ENCODE measurements around the gene KRT33B. TPM values are rescaled to one million over a fixed set of nuclear protein-coding genes. Genes with fewer than 3 reads are reported as not detected.

Gene KRT33B
- total and polyA plus RNA-seq, 2 of the 8 experiments (the other 6 are each of a cell fraction or from before 2014, with no cell fraction given): not detected

- Histone ChIP-seq H3K56ac (replicated peaks; ENCODE audit: insufficient read length, low read depth, low read length) (no peak overlapping the region), H3K23me2 (ENCODE audit: low read depth, low read length) (no peaks in the 10 kb centered on the region), H3K79me1 (ENCODE audit: low read depth, low read length) (no peaks in the 10 kb centered on the region), H2BK12ac (ENCODE audit: low read depth, low read length) (no peak overlapping the region), H3K14ac (ENCODE audit: insufficient read length) (no peak overlapping the region), H3K4me2 (ENCODE audit: insufficient read depth in 1 of 2, low read depth in 2 of 2, low read length in 2 of 2) (no peak overlapping the region), H3K4ac (replicated peaks; ENCODE audit: insufficient read length, low read depth, low read length) (no peak overlapping the region), H3K36me3 (ENCODE audit: control insufficient read depth in 2 of 4, insufficient read depth in 4 of 4, low read length in 3 of 4) (no peaks in the 10 kb centered on the region), H3K27me3 (replicated peaks in 1 of 4; ENCODE audit: control insufficient read depth in 3 of 4, extremely low read depth in 1 of 4, insufficient read depth in 3 of 4, low read length in 3 of 4) (no peaks in the 10 kb centered on the region), H3K9ac (replicated peaks in 1 of 4; ENCODE audit: extremely low read depth in 1 of 4, low read depth in 3 of 4, low read length in 3 of 4) (no peak overlapping the region), H4K91ac (replicated peaks; ENCODE audit: insufficient read length, low read length) (no peak overlapping the region), H2BK120ac (replicated peaks; ENCODE audit: low read depth, low read length) (no peak overlapping the region), H3K23ac (ENCODE audit: insufficient read length) (no peak overlapping the region), H2AK5ac (ENCODE audit: low read depth, low read length) (no peak overlapping the region), H2AFZ (ENCODE audit: low read length) (no peak overlapping the region), H4K8ac (ENCODE audit: extremely low read depth, insufficient read depth, low read length) (no peak overlapping the region), H4K20me1 (replicated peaks in 1 of 2; ENCODE audit: control insufficient read depth in 1 of 2, insufficient read depth in 2 of 2, low read length in 2 of 2) (no peaks in the 10 kb centered on the region), H3K79me2 (ENCODE audit: control insufficient read depth in 1 of 2, insufficient read depth in 2 of 2, low read length in 2 of 2) (no peaks in the 10 kb centered on the region), H2BK20ac (ENCODE audit: low read length) (no peak overlapping the region), H2BK5ac (ENCODE audit: low read depth, low read length) (no peak overlapping the region), H3K4me1 (replicated peaks in 1 of 4; ENCODE audit: control insufficient read depth in 3 of 4, insufficient read depth in 4 of 4, low read length in 3 of 4) (no peaks in the 10 kb centered on the region), H4K5ac (ENCODE audit: insufficient read length, low read depth, low read length) (no peak overlapping the region), H3K27ac (ENCODE audit: low read depth, low read length) (no peak overlapping the region), H3K4me3 (ENCODE audit: extremely low read depth in 1 of 4, insufficient read depth in 2 of 4, low read depth in 3 of 4, low read length in 4 of 4) (no peak overlapping the region), H2BK15ac (ENCODE audit: low read length) (no peak overlapping the region), H3K18ac (ENCODE audit: extremely low read depth, low read length) (no peak overlapping the region), H3K9me3 (ENCODE audit: insufficient read depth in 2 of 2, low read depth in 1 of 2, low read length in 1 of 2) (no peaks in the 10 kb centered on the region)
- ChIA-PET POLR2A (ENCODE audit: partially characterized antibody) (no interaction called here), CTCF (ENCODE audit: partially characterized antibody) (interaction anchor here (0.6 to 4.5 kb wide), 4 partner anchors 22 to 488 kb away, joined by 3 to 27 read pairs (median 4); no protein-coding TSS in a partner anchor)
- FAIRE-seq (no peak), DNase-seq (ENCODE audit: low read depth in 1 of 2, low spot score in 2 of 2) (no peak)
- WGBS, 2 experiments (ENCODE audit: extremely low coverage in 1 of 2, insufficient coverage in 1 of 2, insufficient read length in 1 of 2, insufficient replicate concordance in 2 of 2, low coverage in 1 of 2, low lambda C conversion rate in 2 of 2, missing lambda C conversion rate in 1 of 2): 80% methylated on average over 2 of the region's 2 CpGs; no CpG with 5 or more reads in 1 of the 2 experiments
- no peak for TF ChIP-seq SRF (IDR thresholded peaks at IDR 0.05; ENCODE audit: low read depth, low read length)
- no peak for TF ChIP-seq POLR2A (IDR thresholded peaks at IDR 0.05; ENCODE audit: control extremely low read depth in 1 of 2, low read depth in 2 of 2, low read length in 2 of 2)
- no peak for TF ChIP-seq EP300 (IDR thresholded peaks at IDR 0.05; ENCODE audit: borderline replicate concordance in 1 of 2, low read depth in 2 of 2, low read length in 2 of 2)
- TF ChIP-seq CBX8 (IDR thresholded peaks at IDR 0.05; ENCODE audit: borderline replicate concordance, low read depth, low read length): no peak
These were observed 18.4 kb downstream of the KRT33B start for GRCh38 chr17:41351177-41351576.
